Measurements from ENCODE around the gene CACUL1.
"Not testable (repeated sequence)": the region's sequence is repeated elsewhere in the genome, so short reads cannot be mapped to it uniquely, and the experiment has no call there.

Gene CACUL1

DNA sequence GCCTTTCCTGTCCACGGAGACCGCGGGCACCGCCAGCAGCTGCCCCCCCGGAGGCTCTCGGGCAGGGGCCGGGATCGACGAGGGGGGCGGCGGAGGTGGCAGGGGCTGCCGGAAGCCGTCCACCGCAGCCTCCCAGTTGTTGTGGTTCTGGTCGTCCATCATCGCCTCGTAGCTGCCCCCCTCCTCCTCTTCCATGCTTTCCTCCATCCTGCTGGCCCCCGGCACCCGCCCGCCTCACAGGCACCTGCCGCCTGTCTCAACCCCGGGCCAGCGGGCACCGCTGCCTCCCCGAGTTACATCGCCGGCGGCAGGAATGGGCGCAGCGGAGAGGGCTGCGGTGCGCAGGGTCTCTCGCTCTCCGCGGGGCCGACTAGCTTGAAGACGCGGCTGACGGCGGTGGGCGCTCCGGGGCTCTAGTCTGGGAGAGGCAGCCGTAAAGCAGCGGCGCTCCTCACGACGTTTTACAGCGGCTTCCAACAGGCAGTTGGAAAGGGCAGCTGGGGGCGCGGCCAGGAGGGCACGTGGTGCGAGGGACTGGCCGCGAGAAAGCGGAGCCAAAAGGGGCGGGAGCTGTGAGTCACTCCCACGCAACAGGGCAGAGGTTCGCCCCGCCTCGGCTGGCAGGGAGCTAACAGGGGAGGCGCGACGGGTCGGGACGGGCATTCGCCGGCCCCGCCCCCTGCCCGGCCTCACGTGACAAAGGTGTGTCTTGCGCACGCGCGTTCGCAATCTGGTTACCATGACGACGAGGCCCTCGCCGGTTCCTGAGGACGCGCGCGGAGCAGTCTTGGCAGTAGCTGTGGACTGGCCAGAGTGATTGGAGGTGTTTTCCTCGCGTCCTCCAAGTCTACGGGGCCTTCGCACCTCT lies at the start of gene CACUL1:
CACUL1 (minus strand) TSS at position 415 of the 868 bp plus-strand sequence; CDS start at position 207, 208 bp downstream.
- DNase-seq = peak; percentile 100

DNA sequence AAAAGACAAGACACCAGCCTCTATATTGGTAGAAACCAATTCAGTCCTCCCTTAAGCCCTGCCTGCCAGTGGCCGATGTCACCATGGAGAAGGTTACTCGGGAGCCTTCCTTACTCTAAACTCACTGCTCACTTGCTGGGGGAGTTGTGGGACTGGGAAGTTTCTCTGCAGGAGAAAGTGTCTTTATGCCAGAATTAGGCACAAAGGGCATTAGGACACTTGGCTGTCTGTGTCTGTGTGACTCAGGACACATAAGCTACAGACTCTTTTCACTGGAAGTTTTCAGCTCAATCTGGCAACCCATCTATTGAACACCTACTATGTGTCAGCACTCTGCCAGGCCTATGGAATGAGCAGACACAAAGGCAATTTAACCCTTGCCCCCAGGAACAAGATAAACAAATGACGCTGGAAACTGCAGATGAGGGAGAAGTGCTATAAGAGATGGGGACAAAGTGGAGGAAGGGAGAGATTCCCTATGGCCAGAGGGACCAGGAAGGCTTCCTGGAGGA lies 49.5 kb upstream of the CACUL1 start:
- no peak for DNase-seq

DNA sequence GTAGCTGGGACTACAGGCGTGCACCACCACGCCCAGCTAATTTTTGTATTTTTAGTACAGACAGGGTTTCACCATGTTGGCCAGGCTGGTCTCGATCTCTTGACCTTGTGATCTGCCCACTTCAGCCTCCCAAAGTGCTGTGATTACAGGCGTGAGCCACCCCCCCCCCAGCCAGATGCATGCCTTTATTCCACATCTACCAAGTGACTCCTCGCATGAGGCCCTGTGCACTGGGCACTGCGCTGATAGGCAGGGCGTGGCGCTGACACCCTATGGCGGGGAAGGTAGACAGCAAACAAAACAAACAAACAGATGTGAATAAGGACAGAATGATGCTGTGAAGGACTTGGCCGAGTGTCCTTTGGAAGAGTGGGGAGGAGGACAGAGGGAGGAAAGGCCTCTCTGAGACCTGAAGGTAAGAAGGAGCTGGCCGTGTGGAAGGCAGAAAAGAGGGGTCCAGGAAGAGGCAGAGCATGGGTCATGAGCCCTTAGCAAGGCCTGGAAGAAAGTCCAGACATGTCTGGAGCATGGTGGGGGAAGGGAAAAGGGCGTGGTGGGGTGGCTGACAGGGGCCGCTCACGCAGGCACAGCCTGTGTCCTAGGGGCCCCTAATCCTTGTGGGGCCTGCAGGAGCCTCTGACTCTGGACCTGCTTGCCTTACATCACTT lies 47.5 kb upstream of the CACUL1 start:
- no peak for DNase-seq

DNA sequence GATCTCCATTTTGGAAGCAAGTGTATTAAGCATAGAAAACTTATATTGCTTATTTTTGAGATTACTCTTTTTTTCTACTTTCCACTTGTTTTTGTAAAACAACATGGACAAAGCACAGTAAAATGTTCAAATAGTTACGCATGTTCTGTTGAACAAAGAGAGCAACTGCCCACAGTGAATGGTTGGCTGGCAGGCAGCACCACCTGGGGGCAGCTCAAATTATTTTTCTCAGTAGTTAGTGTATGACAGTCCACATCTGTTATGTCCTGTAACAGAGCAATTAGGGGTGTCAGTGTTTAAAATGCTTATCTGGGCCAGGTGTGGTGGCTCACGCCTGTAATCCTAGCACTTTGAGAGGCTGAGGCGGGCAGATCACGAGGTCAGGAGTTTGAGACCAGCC lies 46.1 kb upstream of the CACUL1 start:
- peak; percentile 58 for DNase-seq

DNA sequence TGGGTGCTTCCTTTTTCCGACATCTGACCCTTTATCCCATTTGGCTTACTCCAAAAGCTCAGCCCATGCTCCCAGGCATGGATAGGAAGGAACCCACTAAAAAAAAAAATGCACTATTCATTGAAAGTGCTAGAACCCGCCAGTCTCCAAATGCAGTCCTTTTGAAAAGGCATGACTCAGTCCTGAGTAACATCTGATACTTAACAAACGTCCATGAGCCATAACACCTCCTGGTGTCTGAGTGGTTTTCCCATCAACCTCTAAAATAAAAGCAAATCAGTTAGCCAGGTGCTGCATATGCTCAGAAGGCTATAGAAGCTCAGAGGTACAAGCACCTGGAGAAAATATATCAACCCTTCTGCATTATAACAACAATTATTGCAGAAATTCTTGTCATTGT lies 45.0 kb upstream of the CACUL1 start:
- DNase-seq = no peak

DNA sequence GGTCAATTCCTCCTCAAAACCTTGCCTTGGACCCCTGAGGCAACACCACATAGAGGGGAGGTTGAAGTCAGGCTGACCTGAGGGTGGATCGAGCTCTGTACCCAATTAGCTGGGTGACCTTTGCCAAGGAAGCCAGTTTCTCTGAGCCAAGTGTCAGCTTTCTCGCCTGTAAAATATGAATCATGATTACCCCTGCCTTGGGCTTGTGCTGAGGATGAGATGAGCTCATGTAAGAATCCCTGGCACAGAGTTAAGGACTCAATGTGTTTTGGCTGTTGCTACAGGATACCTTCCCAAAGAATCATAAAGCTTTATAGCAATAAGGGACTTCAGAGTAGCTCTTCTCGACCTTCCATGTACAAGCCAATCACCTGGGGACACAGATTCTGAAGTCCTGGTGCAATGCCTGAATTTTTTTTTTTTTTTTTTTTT lies 43.5 kb upstream of the CACUL1 start:
- DNase-seq = no peak

DNA sequence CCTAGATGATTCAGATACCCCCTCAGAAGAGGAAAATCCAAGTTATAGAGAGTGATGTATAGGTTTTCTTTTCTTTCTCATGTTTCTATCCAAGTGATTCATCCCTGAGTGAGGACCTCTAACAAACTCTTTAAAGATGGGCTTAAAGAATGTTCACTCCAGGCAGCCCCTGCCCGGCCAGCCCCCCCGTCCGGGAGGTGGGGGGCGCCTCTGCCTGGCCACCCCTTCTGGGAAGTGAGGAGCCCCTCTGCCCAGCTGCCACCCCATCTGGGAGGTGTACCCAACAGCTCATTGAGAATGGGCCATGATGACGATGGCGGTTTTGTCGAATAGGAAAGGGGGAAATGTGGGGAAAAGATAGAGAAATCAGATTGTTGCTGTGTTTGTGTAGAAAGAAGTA lies 40.2 kb upstream of the CACUL1 start:
- DNase-seq = not testable (repeated sequence)

DNA sequence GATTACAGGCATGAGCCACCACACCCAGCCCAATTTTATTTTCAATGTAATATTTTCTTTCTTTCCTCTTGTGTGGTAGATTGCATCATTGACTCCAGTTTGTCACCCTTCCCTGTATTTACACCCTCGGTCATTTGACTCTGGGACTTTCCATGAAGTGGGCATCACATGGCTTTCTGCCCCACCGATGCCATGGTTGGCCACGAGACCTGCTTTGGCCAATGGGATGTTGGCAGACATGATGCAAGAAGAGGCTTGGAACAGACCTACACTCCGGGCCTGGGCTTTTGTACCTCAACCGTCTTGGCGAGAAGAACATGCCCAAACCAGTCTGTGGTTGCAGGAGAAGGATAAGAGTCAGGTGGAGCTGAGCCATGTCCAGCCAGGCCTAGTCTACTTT lies 38.8 kb upstream of the CACUL1 start:
- DNase-seq = no peak

DNA sequence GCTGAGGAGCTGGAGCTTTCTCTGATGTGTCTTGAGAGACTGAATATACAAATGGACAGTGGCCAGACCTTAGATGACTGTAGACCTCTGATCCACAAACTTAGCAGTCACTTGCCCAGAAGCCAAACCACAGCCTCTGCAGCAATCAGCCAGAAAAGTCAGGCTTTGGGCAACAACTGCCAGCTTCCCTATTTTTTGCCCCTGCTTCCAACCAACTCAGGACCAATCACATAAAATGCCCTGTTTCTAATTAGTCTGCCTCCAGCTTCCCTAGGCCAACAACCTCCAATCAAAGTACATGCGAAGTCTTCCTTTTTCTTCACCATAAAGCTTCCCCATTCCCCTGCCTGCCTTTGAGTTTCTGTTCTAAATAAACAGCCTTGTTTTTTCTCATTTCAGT lies 37.8 kb upstream of the CACUL1 start:
- DNase-seq = peak; percentile 56

DNA sequence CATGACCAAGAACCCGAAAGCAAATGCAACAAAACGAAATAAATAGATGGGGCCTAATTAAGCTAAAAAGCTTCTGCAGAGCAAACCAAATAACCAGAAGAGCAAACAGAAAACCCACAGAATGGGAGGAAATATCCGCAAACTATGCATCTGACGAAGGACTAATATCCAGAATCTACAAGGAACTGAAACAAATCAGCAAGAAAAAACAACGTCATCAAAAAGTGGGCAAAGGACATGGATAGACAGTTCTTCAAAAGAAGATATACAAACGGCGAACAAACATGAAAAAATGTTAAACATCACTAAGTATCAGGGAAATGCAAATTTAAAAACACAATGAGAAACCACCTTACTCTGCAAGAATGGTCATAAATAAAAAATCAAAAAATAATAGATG lies 35.3 kb upstream of the CACUL1 start:
- no peak for DNase-seq

DNA sequence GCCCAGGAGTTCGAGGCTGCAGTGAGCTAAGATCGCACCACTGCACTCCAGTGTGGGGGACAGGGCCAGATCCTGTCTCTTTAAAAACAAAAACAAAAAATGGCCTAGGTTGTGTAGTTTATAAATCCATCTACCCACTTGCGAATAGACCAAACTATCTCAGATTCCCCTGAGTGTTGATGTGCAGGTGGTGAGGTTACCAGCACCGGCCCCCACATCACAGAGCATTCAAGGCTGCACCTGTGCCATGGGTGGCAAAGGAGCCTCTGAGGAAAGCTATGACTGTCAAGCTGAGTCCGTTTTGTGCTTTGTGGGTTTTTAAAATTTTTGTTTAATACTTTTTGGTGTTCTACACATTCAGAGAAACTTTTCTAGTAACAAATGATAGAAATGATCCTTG lies 30.8 kb upstream of the CACUL1 start:
- DNase-seq = no peak

DNA sequence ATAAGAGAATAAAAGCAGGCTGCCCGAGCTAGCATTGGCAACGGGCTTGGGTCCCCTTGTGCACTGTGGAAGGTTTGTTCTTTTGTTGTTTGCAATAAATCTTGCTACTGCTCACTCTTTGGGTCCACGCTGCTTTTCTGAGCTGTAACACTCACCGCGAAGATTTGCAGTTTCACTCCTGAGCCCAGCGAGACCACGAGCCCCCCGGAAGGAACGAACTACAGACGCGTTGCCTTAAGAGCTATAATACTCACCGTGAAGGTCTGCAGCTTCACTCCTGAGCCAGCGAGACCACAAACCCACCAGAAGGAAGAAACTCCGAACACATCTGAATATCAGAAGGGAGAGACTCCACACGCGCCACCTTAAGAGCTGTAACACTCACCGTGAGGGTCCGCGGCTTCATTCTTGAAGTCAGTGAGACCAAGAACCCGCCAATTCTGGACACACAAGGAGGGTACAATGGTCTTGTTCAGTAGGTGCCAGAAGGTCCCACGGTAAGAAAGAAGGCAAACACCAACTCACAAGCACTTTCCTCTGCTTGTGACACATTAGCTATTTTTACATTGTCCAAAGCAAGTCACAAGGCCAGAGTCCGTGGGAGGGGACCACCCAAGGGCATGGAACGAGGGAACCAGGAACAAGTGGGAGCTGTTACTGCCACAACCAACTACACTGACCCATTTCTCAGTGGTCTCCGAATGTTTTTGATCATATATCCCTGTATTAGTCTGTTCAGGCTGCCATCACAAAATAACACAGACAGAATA lies 29.2 kb upstream of the CACUL1 start:
- DNase-seq = no peak

DNA sequence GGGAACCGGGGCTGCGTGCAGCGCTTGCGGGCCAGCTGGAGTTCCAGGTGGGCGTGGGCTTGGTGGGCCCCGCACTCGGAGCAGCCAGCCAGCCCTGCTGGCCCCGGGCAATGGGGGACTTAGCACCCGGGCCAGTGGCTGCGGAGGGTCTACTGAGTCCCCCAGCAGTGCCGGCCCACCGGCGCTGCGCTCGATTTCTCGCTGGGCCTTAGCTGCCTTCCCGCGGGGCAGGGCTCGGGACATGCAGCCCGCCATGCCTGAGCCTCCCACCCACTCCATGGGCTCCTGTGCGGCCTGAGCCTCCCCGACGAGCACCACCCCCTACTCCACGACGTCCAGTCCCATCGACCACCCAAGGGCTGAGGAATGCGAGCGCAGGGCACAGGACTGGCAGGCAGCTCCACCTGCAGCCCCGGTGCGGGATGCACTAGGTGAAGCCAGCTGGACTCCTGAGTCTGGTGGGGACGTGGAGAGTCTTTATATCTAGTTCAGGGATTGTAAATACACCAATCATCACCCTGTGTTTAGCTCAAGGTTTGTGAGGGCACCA lies 28.2 kb upstream of the CACUL1 start:
- DNase-seq = not testable (repeated sequence)

DNA sequence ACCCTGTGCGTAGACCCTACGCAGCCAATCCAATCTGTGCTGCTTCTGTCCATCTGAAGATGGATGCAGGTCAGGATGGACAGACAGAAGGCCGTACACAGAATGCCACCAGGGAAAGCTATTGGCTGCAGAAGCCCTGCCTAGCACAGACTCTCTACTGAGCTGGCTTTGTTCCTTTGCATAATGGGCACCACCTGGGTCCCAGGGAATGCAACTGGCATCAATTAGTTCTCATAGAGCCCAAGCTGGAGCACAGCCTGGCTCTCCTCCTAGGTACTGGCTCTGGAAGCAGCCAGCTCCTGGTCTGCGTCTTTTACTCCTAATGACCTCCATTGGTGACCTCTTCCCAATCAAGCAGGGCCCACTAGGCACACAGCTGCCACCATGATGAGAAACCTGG lies 26.8 kb upstream of the CACUL1 start:
- DNase-seq = no peak

DNA sequence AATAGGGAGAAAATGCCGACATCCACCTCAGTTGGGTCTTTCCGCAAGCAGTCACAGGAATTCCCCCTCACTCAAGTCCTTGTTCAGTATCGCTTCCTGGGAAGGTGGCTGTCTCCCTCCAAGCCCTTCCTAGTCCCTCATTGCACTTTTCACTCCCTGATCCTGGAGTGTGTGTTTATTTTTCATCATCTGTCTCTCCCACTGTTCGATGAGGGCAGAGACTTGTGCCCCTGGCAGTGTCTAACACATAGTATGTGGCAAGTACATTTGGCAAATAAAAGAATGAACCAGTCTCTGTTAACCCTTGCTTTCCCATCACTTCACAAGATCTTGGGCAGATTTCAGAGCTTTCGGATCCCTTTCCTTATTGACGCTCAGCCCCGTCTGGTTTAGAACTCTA lies 24.0 kb upstream of the CACUL1 start:
- no peak for DNase-seq

DNA sequence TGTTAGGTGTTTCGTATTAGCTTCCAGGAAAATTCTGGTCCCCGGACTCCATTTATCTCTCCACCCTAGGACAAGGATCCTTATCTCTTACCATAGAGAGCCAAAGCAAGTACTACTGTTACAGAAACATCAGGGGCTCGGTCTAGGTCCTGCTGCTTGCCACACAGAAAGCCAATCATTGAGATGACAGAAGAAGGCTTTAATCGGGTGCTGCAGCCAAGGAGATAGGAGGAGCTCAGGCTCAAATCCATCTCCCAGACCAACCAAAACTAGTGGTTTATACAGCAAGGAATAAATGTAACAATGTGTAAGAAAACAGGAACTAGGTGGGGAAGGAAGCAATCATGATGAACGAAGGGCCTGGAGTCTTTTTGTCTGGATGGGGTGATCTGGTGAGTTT lies 22.2 kb upstream of the CACUL1 start:
- no peak for DNase-seq

DNA sequence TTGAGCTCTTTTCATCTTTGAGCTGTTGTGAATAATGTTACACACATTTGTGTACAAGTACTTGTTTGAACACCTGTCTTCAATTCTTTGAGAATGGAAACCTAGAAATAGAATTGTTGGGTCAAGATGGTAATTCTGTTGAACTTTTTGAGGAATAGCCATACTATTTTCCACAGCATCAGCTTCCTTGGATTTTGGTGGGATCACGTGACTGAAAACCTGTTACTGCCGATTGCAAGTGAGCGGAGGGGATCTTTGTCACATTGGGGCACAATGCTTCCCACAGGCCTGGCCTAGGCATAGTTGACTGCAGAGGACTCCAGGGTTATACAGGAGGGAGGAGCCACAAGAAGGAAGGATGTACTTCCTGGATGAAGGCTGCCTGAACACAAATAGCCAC lies 21.3 kb upstream of the CACUL1 start:
- no peak for DNase-seq

DNA sequence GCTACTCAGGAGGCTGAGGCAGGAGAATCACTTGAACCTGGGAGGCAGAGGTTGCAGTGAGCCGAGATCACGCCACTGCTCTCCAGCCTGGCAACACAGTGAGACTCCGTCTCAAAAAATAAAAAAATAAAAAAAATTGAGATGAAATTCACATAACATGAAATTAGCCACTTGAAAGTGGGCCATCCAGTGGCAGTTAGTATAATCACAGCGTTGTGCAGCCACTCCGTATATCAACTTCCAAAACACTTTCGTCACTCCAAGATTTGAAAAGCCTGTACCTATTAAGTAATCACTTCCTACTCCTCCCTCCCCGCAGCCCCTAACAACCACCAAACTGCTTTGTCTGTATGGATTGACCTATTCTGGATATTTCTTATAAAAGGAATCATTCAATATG lies 20.7 kb upstream of the CACUL1 start:
- no peak for DNase-seq

DNA sequence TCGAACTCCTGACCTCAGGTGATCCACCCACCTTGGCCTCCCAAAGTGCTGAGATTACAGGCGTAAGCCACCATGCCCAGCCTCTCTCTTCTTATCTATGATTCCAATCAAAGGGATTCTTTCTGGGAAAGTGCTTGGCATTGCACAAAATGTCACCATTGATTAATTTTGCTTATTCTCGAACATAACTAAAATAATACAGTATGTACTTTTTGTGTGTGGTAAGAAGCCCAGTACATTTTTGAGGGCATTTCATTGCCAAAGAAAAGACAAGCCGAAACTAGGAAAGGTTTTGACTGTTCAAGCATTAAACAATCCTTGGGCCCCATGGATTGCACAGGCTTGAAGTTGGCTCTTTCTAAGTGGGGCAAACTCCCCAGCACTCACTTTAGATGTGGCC lies 18.3 kb upstream of the CACUL1 start:
- DNase-seq = no peak

DNA sequence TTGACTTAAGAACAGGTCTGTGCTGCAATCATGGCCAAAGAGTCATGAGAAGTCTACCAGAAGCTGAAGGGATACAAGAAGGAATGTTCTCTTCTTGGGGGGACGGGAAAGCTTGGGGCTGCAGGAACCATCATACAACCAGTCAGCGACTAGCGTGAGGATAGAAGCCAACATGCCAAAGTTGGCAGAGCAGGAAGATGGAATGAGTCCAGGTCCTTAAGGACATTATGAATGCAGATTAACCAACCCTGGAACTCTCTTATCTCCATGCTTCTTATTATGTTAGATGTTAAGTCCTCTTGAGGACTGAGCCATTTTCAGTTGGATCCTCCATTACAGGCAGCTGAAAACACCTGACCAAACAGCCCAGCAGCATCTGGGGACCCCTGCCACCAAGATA lies 17.2 kb upstream of the CACUL1 start:
- no peak for DNase-seq

DNA sequence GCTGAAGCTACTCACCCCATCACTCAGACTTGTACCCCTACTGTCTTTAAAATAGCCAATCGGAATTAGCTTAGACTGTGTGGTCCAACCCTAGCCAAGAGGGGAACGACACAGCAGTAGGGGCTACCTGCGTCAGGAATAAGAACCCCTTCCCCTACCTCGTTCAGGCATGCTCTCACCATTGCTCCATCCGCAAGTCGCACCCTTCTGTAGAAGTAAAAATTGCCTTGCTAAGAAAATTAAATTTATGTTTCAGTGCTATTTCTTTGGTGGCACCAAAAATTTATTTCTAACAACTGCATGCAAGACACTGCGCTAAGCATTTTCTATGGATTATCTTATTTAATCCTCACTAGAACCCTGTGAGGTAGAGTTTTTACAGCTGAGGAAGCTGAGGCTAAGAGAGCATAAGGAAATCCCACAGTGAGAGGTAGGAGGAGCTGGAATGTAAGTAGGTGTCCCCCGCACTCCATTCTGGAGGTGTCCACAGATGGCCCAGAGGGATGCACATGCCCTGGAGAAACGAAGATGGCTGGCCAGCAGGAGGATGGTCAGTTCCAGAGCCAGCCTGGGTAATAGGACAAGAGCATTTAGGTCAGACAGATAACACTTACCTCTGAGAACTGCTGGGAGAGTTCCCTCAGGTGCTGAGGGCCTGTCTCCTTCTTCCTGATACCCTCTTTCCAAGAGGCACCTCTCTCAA lies 15.3 kb upstream of the CACUL1 start:
- DNase-seq = no peak

Data from hematopoietic multipotent progenitor cell treated with erythropoietin and hydrocortisone succinate and interleukin-3 and kit ligand, for 4 days (in vitro differentiated cells).